GM19438 (cell line): ENCODE results near the gene TOR1AIP1.
A peak's percentile ranks its signal among the peaks of the same experiment; 100 is the strongest.
"Not testable (repeated sequence)": the region's sequence is repeated elsewhere in the genome, so short reads cannot be mapped to it uniquely, and the experiment has no call there.

Source experiments
- ATAC-seq: cut with Tn5 transposase; IDR thresholded peaks from one replicate; pipeline ENCODE4 v1.9.1; 2021; ENCODE audit warnings: low read depth; ENCODE audit not compliant: unreplicated experiment

The TOR1AIP1 gene

GRCh38 chr1:179935909-179936496 lies 53.9 kb downstream of the TOR1AIP1 start:
- no peak for ATAC-seq

DNA sequence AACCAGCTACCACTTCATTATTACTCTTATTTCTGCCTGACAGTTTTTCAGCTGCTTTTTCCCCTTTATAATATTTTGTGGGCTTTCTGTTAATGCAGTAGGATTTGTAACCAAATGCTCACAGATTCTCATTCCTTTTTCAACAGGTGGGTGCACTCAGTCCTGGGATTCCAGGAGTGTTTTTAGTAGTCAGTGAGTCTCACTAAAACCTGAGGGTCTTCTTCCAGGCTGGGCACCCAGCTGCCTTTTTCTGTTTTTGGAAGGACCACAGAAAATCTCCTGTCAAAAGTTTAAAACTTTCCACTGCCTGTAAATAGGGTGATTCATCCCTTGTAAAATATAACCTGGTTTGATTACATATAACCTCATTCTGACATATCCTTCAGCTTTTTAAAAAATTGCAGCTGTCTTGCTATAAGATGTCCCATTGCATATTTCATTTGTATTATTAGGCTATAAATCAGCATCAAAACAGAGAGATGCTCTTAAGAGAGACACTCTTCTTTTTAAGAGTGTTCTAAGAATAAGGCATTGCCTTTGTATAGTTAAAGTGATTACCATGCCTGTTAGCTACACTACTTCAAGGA lies 55.7 kb downstream of the TOR1AIP1 start:
- ATAC-seq = no peak

- no peak for ATAC-seq
Observed at GRCh38 chr1:179938752-179939151, 56.7 kb downstream of the TOR1AIP1 start.

- ATAC-seq = no peak
Observed at GRCh38 chr1:179939941-179940340, 57.9 kb downstream of the TOR1AIP1 start.

DNA sequence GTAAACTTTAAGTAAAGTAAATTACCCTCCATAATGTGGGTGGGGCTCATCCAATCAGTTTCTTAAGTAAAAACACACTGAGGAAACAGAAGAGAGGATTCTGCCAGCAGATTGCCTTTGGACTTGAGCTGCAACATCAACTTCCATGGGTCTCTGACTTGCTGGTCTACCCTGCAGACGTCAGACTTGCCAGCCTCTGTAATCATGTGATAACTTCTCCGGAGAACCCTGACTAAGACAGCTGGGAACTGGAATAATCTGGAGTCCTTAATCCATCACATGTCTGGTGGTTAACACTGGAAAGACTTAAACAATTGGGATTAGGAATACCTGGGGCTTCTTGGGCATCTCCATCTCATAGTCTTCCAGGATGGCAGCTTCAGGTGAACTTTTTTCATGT lies 59.4 kb downstream of the TOR1AIP1 start:
- no peak for ATAC-seq

GRCh38 chr1:179950651-179951050 lies 68.6 kb downstream of the TOR1AIP1 start:
- ATAC-seq = no peak

GRCh38 chr1:179951383-179952144 lies 69.5 kb downstream of the TOR1AIP1 start:
- ATAC-seq = no peak

- ATAC-seq = no peak
Observed at GRCh38 chr1:179952186-179952585, 70.1 kb downstream of the TOR1AIP1 start.

GRCh38 chr1:179953974-179954492 lies 71.9 kb downstream of the TOR1AIP1 start:
- ATAC-seq = peak; percentile 21

DNA sequence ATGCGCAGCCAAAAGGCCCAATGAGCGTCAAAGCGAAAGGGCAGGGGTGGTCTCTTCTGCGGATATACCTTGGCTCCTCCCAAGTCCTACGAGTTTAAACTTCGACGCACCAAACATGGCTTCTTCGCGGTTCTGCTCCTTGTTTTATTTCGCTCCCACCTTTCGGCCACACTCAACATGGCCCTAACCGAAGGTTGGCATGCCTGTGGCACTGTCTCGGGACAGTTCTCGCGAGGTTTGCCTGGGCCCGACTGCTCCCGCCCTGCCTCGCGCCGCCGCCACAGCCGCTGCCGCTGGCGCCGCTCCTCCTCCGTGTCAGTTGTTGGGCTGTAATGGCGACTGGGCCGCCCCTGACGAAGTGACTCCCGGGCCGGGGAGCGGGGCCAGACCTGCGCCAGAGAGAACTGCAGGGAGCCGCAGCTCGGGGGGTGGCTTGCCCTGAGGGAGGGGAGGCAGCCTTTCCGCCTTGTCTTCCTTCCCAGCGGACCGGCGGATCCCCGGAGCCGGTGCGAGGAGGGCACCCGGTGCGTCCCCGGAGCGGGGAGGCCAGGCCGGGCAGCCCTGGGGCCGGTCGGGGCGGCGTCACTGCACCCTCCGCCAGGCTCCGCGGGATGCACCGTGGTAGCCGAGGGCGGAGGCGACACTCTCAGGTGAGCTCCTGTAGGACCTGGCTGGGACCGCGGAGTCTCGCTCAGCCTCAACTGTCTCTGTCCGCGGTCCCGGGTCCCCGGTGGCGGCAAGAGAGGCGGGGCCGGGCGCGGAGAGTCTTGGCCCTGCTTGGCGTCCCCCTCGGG lies 72.6 kb downstream of the TOR1AIP1 start, which contains the start of gene CEP350:
Gene CEP350 (plus strand): TSS at position 318 of the 794 bp plus-strand sequence. CDS start 31,372 bp downstream, outside the sequence.
- ATAC-seq = peak; percentile 90

GRCh38 chr1:179955287-179955680 lies 73.2 kb downstream of the TOR1AIP1 start:
- no peak for ATAC-seq

- no peak for ATAC-seq
Observed at GRCh38 chr1:179955731-179956130, 73.6 kb downstream of the TOR1AIP1 start.

- ATAC-seq = no peak
Observed at GRCh38 chr1:179958359-179958758, 76.3 kb downstream of the TOR1AIP1 start.

- ATAC-seq = not testable (repeated sequence)
Observed at GRCh38 chr1:179962168-179962567, 80.1 kb downstream of the TOR1AIP1 start.

GRCh38 chr1:179966551-179966950 lies 84.5 kb downstream of the TOR1AIP1 start:
- no peak for ATAC-seq

DNA sequence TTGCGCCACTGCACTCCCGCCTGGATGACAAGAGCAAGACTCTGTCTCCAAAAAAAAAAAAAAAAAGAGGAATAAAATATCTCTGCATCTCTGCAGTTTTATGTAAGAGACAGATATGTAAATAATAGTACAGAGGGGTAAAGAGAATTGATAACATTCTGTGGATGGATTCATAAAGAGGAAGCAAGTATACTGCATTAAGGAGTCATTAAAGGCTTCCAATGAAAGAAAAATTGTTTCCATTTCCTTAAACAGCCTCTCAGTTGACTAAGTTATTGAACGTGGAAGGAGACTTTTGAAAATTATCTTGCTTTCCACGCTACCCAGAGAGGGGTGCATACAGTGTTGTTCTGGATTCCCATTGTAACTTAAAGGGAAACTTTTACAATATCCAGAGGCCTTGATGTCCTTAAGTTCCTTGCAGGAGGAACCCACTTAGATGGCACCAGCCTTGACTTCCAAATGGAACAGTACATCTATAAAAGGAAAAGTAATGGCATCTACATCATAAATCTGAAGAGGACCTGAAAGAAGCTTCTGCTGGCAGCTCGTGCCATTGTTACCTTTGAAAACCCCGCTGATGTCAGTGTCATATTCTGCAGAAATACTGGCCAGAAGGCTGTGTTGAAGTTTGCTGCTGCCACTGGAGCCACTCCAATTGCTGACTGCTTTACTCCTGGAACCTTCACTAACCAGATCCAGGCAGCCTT lies 86.4 kb downstream of the TOR1AIP1 start:
- ATAC-seq = no peak

GRCh38 chr1:179968994-179969919 lies 87.2 kb downstream of the TOR1AIP1 start:
- ATAC-seq = no peak
